H9 (cell line): ENCODE measurements around the gene PCSK6. TPM values are rescaled to one million over a fixed set of nuclear protein-coding genes. Genes with fewer than 3 reads are reported as not detected.

ENCODE experiments used
- DNase-seq: peaks from one replicate; pipeline ENCODE4 v3.0.0-alpha.2; 2017
- H2AFZ ChIP-seq: one replicate; pipeline ENCODE4 v1.6.1; 2013; ENCODE audit warnings: mild to moderate bottlenecking, low read length, control low read depth, moderate library complexity
- H2AK5ac ChIP-seq: 2 replicates; pipeline ENCODE4 v1.6.1; 2013; ENCODE audit warnings: low read length, control low read depth, mixed read lengths; ENCODE audit not compliant: insufficient read length
- H2BK120ac ChIP-seq: one replicate; pipeline ENCODE4 v1.6.1; 2013; ENCODE audit warnings: low read depth, mild to moderate bottlenecking, low read length, control low read depth, inconsistent platforms; ENCODE audit not compliant: poor library complexity, severe bottlenecking
- H2BK12ac ChIP-seq: 2 replicates; pipeline ENCODE4 v1.6.1; 2013; ENCODE audit warnings: low read length, control low read depth, mixed read lengths, low read depth; ENCODE audit not compliant: insufficient read length
- H2BK15ac ChIP-seq: 2 replicates; pipeline ENCODE4 v1.6.1; 2013; ENCODE audit warnings: low read depth, low read length, control low read depth
- H2BK20ac ChIP-seq: one replicate; pipeline ENCODE4 v1.6.1; 2013; ENCODE audit warnings: low read depth, mild to moderate bottlenecking, low read length, control low read depth, inconsistent platforms; ENCODE audit not compliant: poor library complexity, severe bottlenecking
- H2BK5ac ChIP-seq: 2 replicates; pipeline ENCODE4 v1.6.1; 2013; ENCODE audit warnings: low read length, control low read depth, mixed read lengths; ENCODE audit not compliant: insufficient read length
- H3K14ac ChIP-seq: 2 replicates; pipeline ENCODE4 v1.6.1; 2013; ENCODE audit warnings: low read length, control low read depth; ENCODE audit not compliant: insufficient read depth
- H3K18ac ChIP-seq: 2 replicates; pipeline ENCODE4 v1.6.1; 2013; ENCODE audit warnings: low read depth, mild to moderate bottlenecking, mixed read lengths, low read length, control low read depth; ENCODE audit not compliant: insufficient read length
- H3K23ac ChIP-seq: 2 replicates; pipeline ENCODE4 v1.6.1; 2013; ENCODE audit warnings: low read length, control low read depth, mixed read lengths, low read depth; ENCODE audit not compliant: insufficient read length
- H3K23me2 ChIP-seq: 2 replicates; pipeline ENCODE4 v1.6.1; 2013; ENCODE audit warnings: low read depth, mild to moderate bottlenecking, mixed read lengths, low read length, control low read depth; ENCODE audit not compliant: insufficient read length, poor library complexity, severe bottlenecking
- H3K27ac ChIP-seq: 2 replicates; pipeline ENCODE4 v1.5.1; 2013; ENCODE audit warnings: low read length, control low read depth, mixed read lengths, low read depth; ENCODE audit not compliant: insufficient read length
- H3K27me3 ChIP-seq: 2 replicates; pipeline ENCODE4 v1.6.1; 2013; ENCODE audit warnings: low read length, control low read depth, inconsistent platforms; ENCODE audit not compliant: insufficient read depth
- H3K4ac ChIP-seq: 2 replicates; pipeline ENCODE4 v1.6.1; 2013; ENCODE audit warnings: low read depth, mild to moderate bottlenecking, control low read depth, inconsistent platforms, low read length, moderate library complexity
- H3K4me1 ChIP-seq: 2 replicates; pipeline ENCODE4 v1.6.1; 2013; ENCODE audit warnings: low read length, control low read depth, inconsistent platforms; ENCODE audit not compliant: insufficient read depth
- H3K4me2 ChIP-seq: 2 replicates; pipeline ENCODE4 v1.6.1; 2013; ENCODE audit warnings: low read length, control low read depth, mixed read lengths; ENCODE audit not compliant: insufficient read length, insufficient read depth
- H3K56ac ChIP-seq: 2 replicates; pipeline ENCODE4 v1.6.1; 2013; ENCODE audit warnings: low read depth, mild to moderate bottlenecking, mixed read lengths, low read length, control low read depth; ENCODE audit not compliant: insufficient read length
- H3K79me1 ChIP-seq: 2 replicates; pipeline ENCODE4 v1.6.1; 2013; ENCODE audit warnings: low read depth, mild to moderate bottlenecking, moderate library complexity, low read length, control low read depth, inconsistent platforms; ENCODE audit not compliant: insufficient read depth, poor library complexity, severe bottlenecking
- H3K79me2 ChIP-seq: 2 replicates; pipeline ENCODE4 v1.6.1; 2013; ENCODE audit warnings: low read length, control low read depth, inconsistent platforms; ENCODE audit not compliant: insufficient read depth
- H3K9ac ChIP-seq: 2 replicates; pipeline ENCODE4 v1.6.1; 2013; ENCODE audit warnings: low read length, control low read depth, mixed read lengths; ENCODE audit not compliant: insufficient read length; ENCODE audit errors: extremely low read depth
- H3K9me3 ChIP-seq: one replicate; pipeline ENCODE4 v1.6.1; 2013; ENCODE audit warnings: low read depth, low read length, inconsistent platforms; ENCODE audit not compliant: control insufficient read depth
- H3T11ph ChIP-seq: one replicate; pipeline ENCODE4 v1.6.1; 2013; ENCODE audit warnings: mild to moderate bottlenecking, low read length, control low read depth, inconsistent platforms
- H4K20me1 ChIP-seq: one replicate; pipeline ENCODE4 v1.6.1; 2013; ENCODE audit not compliant: control insufficient read depth, insufficient read length, insufficient read depth
- H4K5ac ChIP-seq: 2 replicates; pipeline ENCODE4 v1.6.1; 2013; ENCODE audit warnings: low read depth, mild to moderate bottlenecking, mixed read lengths, low read length, control low read depth; ENCODE audit not compliant: insufficient read length
- H4K8ac ChIP-seq: replicated peaks from 2 replicates; pipeline ENCODE4 v1.6.1; 2013; ENCODE audit warnings: low read length, control low read depth, mixed read lengths, low read depth; ENCODE audit not compliant: insufficient read length
- H4K91ac ChIP-seq: 2 replicates; pipeline ENCODE4 v1.6.1; 2013; ENCODE audit warnings: low read depth, mild to moderate bottlenecking, moderate library complexity, mixed read lengths, low read length, control low read depth; ENCODE audit not compliant: insufficient read length
- H3K27ac Mint-ChIP-seq, 3 experiments: 2 replicates in 2 of 3; 3 replicates in 1 of 3; pipeline ENCODE4 v1.8.0; 2020 to 2021; ENCODE audit warnings: mixed read lengths in 3 of 3, mild to moderate bottlenecking in 1 of 3, moderate library complexity in 1 of 3
- H3K27me3 Mint-ChIP-seq: 2 replicates; pipeline ENCODE4 v1.8.0; 2021; ENCODE audit warnings: low read depth, mild to moderate bottlenecking, moderate library complexity, mixed read lengths
- H3K36me3 Mint-ChIP-seq, 3 experiments: 2 replicates in 2 of 3; 3 replicates in 1 of 3; pipeline ENCODE4 v1.8.0; 2020 to 2021; ENCODE audit warnings: low read depth in 3 of 3, mixed read lengths in 3 of 3; ENCODE audit not compliant: insufficient read depth in 1 of 3
- H3K4me1 Mint-ChIP-seq, 2 experiments: 2 replicates each; pipeline ENCODE4 v1.8.0; 2020; ENCODE audit warnings: mixed read lengths in 2 of 2
- H3K4me3 Mint-ChIP-seq, 2 experiments: 2 replicates in 1 of 2; 3 replicates in 1 of 2; pipeline ENCODE4 v1.8.0; 2020 to 2021; ENCODE audit warnings: mild to moderate bottlenecking in 2 of 2, mixed read lengths in 2 of 2, moderate library complexity in 1 of 2
- H3K9me3 Mint-ChIP-seq, 2 experiments: 2 replicates in 1 of 2; 3 replicates in 1 of 2; pipeline ENCODE4 v1.8.0; 2020; ENCODE audit warnings: mild to moderate bottlenecking in 2 of 2, mixed read lengths in 2 of 2, moderate library complexity in 1 of 2
- CTCF ChIP-seq: fragments of 200-600 bp; sonication (generic); conservative IDR thresholded peaks from 3 replicates; pipeline ENCODE4 v1.8.0; 2021; ENCODE audit warnings: antibody characterized with exemption, mild to moderate bottlenecking
- WGBS: extraction: QIAGEN DNeasy Blood & Tissue Kit; methylation state at CpG from one replicate; pipeline ENCODE4 v1.1.7; 2013; ENCODE audit warnings: missing lambda C conversion rate, low lambda C conversion rate, mixed read lengths; ENCODE audit not compliant: insufficient read length; ENCODE audit errors: extremely low coverage; 5-methylcytosine and 5-hydroxymethylcytosine counted together
- total RNA-seq: library from RNA; stranded (reverse); gene quantifications from 2 replicates; pipeline ENCODE4 v1.2.1, GENCODE V29; 2021

Gene PCSK6
- total RNA-seq, 1 experiment from 2014 or later: 4.0 TPM

GRCh38 chr15:101436526-101436925 is 53.0 kb downstream of the PCSK6 start:
- no peak overlapping the region for H4K8ac ChIP-seq
- Mint-ChIP-seq H3K4me1 (peaks cover 23 to 41% of the 10 kb centered on the region in 2 experiments), H3K36me3 (no peaks in the 10 kb centered on the region; a peak in 1 of 7 replicates), H3K9me3 (no peaks in the 10 kb centered on the region; a peak in 1 of 5 replicates), H3K27ac (peak overlapping the region in 1 of 3 experiments; percentile 67; a peak in 1 of 7 replicates), H3K27me3 (peaks cover 25% of the 10 kb centered on the region), H3K4me3 (no peak overlapping the region)
- no peaks in the 10 kb centered on the region for H3K23me2 ChIP-seq
- TF ChIP-seq CTCF: no peak
- H3K14ac ChIP-seq: no peak overlapping the region
- no peaks in the 10 kb centered on the region for H4K20me1 ChIP-seq
- no peaks in the 10 kb centered on the region for H3K27me3 ChIP-seq
- no peak overlapping the region for H3K27ac ChIP-seq
- no peak overlapping the region for H4K91ac ChIP-seq
- WGBS: no CpG with 5 or more reads among the region's 9 CpGs
- H2BK12ac ChIP-seq: no peak overlapping the region
- H2BK20ac ChIP-seq: no peak overlapping the region
- H3K23ac ChIP-seq: no peak overlapping the region
- no peak overlapping the region for H3T11ph ChIP-seq
- H3K56ac ChIP-seq: no peak overlapping the region
- DNase-seq: no peak
- H4K5ac ChIP-seq: no peak overlapping the region
- H3K79me1 ChIP-seq: no peaks in the 10 kb centered on the region
- no peak overlapping the region for H3K4ac ChIP-seq
- no peak overlapping the region for H2AK5ac ChIP-seq
- H2AFZ ChIP-seq: no peak overlapping the region
- H2BK120ac ChIP-seq: no peak overlapping the region
- H3K18ac ChIP-seq: no peak overlapping the region
- H3K79me2 ChIP-seq: no peaks in the 10 kb centered on the region
- H2BK5ac ChIP-seq: no peak overlapping the region
- no peak overlapping the region for H3K9ac ChIP-seq
- H3K4me1 ChIP-seq: peaks cover 3% of the 10 kb centered on the region; the same call in 1 of the 2 replicates
- H3K9me3 ChIP-seq: no peaks in the 10 kb centered on the region
- H2BK15ac ChIP-seq: no peak overlapping the region
- no peak overlapping the region for H3K4me2 ChIP-seq
